HEK293 (cell line): ENCODE data around the gene LRP1.

ENCODE experiments used
- CTCF ChIA-PET: fragments of 350-600 bp; formaldehyde crosslinking; extraction: SDS; loops from one replicate; lab custom pipeline; 2021; ENCODE audit warnings: antibody characterized with exemption; lab: Yijun Ruan, JAX
- POLR2A ChIA-PET: fragments of 300-600 bp; formaldehyde crosslinking; extraction: SDS; loops from one replicate; lab custom pipeline; 2020; ENCODE audit warnings: antibody characterized with exemption, inconsistent platforms; lab: Yijun Ruan, JAX
- H3K27ac ChIP-seq: fragments of 200-500 bp; sonication (Bioruptor generic); 2 replicates; pipeline ENCODE4 v1.5.1; 2014; ENCODE audit warnings: low read depth, low read length, control low read depth, inconsistent platforms; ENCODE audit errors: extremely low read depth
- H3K36me3 ChIP-seq, 2 experiments: fragments of 200-500 bp in 1 of 2; sonication (Bioruptor generic) in 1 of 2; 1 replicate in 1 of 2; 2 replicates in 1 of 2; pipeline ENCODE4 v1.5.1; 2014 to 2017; ENCODE audit warnings: inconsistent platforms in 2 of 2, low read length in 2 of 2; ENCODE audit not compliant: control insufficient read depth in 2 of 2, insufficient read depth in 1 of 2
- H3K4me1 ChIP-seq: fragments of 200-500 bp; sonication (Bioruptor generic); 2 replicates; pipeline ENCODE4 v1.5.1; 2014; ENCODE audit warnings: mild to moderate bottlenecking, low read length, inconsistent platforms; ENCODE audit not compliant: control insufficient read depth, insufficient read depth
- H3K4me3 ChIP-seq: 2 replicates; pipeline ENCODE4 v1.5.1; 2011; ENCODE audit warnings: low read depth, mild to moderate bottlenecking, control low read depth, low read length, moderate library complexity
- H3K9me3 ChIP-seq: fragments of 200-500 bp; sonication (Bioruptor generic); 2 replicates; pipeline ENCODE4 v1.5.1; 2014; ENCODE audit warnings: low read depth, low read length, inconsistent platforms; ENCODE audit not compliant: control insufficient read depth, insufficient read depth
- BCL6B ChIP-seq: fragments of 450-650 bp; formaldehyde crosslinking; IDR thresholded peaks from 2 replicates; pipeline ENCODE4 v1.5.1; 2017; ENCODE audit warnings: missing biosample characterization, missing genetic modification characterization
- CTCF ChIP-seq: fragments of 450-650 bp; formaldehyde crosslinking; IDR thresholded peaks from 2 replicates; pipeline ENCODE4 v1.5.1; 2016; ENCODE audit warnings: missing biosample characterization, missing genetic modification characterization
- EGR2 ChIP-seq: fragments of 450-650 bp; formaldehyde crosslinking; IDR thresholded peaks from 2 replicates; pipeline ENCODE4 v1.5.1; 2016; ENCODE audit warnings: low read depth, missing biosample characterization, missing genetic modification characterization
- ELK4 ChIP-seq: IDR thresholded peaks from 2 replicates; pipeline ENCODE4 v1.6.1; 2011; ENCODE audit warnings: mild to moderate bottlenecking, low read depth, low read length, borderline replicate concordance
- GLIS1 ChIP-seq: fragments of 450-650 bp; formaldehyde crosslinking; IDR thresholded peaks from 2 replicates; pipeline ENCODE4 v1.5.1; 2016; ENCODE audit warnings: missing biosample characterization, missing genetic modification characterization
- PRDM2 ChIP-seq: fragments of 450-650 bp; formaldehyde crosslinking; IDR thresholded peaks from 2 replicates; pipeline ENCODE4 v1.5.1; 2016; ENCODE audit warnings: missing biosample characterization, missing genetic modification characterization, borderline replicate concordance
- SCRT1 ChIP-seq: fragments of 450-650 bp; formaldehyde crosslinking; IDR thresholded peaks from 2 replicates; pipeline ENCODE4 v1.5.1; 2016; ENCODE audit warnings: missing biosample characterization, missing genetic modification characterization, borderline replicate concordance
- SCRT2 ChIP-seq: fragments of 450-650 bp; formaldehyde crosslinking; IDR thresholded peaks from 2 replicates; pipeline ENCODE4 v1.5.1; 2016; ENCODE audit warnings: missing biosample characterization, missing genetic modification characterization
- SP2 ChIP-seq: fragments of 450-650 bp; formaldehyde crosslinking; IDR thresholded peaks from 2 replicates; pipeline ENCODE4 v1.5.1; 2016; ENCODE audit warnings: missing biosample characterization, missing genetic modification characterization
- YY1 ChIP-seq: fragments of 450-650 bp; formaldehyde crosslinking; IDR thresholded peaks from 2 replicates; pipeline ENCODE4 v1.5.1; 2018; ENCODE audit warnings: missing biosample characterization, missing genetic modification characterization
- ZBTB1 ChIP-seq: fragments of 450-650 bp; formaldehyde crosslinking; IDR thresholded peaks from 2 replicates; pipeline ENCODE4 v1.5.1; 2016; ENCODE audit warnings: missing biosample characterization, missing genetic modification characterization
- ZBTB17 ChIP-seq: fragments of 450-650 bp; formaldehyde crosslinking; IDR thresholded peaks from 2 replicates; pipeline ENCODE4 v1.5.1; 2016; ENCODE audit warnings: missing biosample characterization, missing genetic modification characterization
- ZBTB48 ChIP-seq: fragments of 450-650 bp; formaldehyde crosslinking; IDR thresholded peaks from 2 replicates; pipeline ENCODE4 v1.5.1; 2016; ENCODE audit warnings: missing biosample characterization, missing genetic modification characterization
- ZBTB7A ChIP-seq: fragments of 450-650 bp; formaldehyde crosslinking; IDR thresholded peaks from 2 replicates; pipeline ENCODE4 v1.5.1; 2016; ENCODE audit warnings: low read depth, missing biosample characterization, missing genetic modification characterization
- ZBTB8A ChIP-seq: fragments of 450-650 bp; formaldehyde crosslinking; IDR thresholded peaks from 2 replicates; pipeline ENCODE4 v1.5.1; 2016; ENCODE audit warnings: missing biosample characterization, missing genetic modification characterization
- ZNF169 ChIP-seq: fragments of 450-650 bp; formaldehyde crosslinking; IDR thresholded peaks from 2 replicates; pipeline ENCODE4 v1.5.1; 2016; ENCODE audit warnings: missing biosample characterization, missing genetic modification characterization
- ZNF341 ChIP-seq: fragments of 450-650 bp; formaldehyde crosslinking; IDR thresholded peaks from 2 replicates; pipeline ENCODE4; 2016; ENCODE audit warnings: low read depth, missing biosample characterization, missing genetic modification characterization
- ZNF501 ChIP-seq: fragments of 450-650 bp; formaldehyde crosslinking; IDR thresholded peaks from 2 replicates; pipeline ENCODE4 v1.5.1; 2016; ENCODE audit warnings: missing biosample characterization, missing genetic modification characterization
- ZNF561 ChIP-seq: fragments of 450-650 bp; IDR thresholded peaks from 2 replicates; pipeline ENCODE4 v1.5.1; 2018; ENCODE audit warnings: missing biosample characterization, missing genetic modification characterization, borderline replicate concordance
- ZNF654 ChIP-seq: fragments of 450-650 bp; formaldehyde crosslinking; IDR thresholded peaks from 2 replicates; pipeline ENCODE4 v1.5.1; 2016; ENCODE audit warnings: low read depth, missing biosample characterization, missing genetic modification characterization
- ZNF792 ChIP-seq: fragments of 450-650 bp; formaldehyde crosslinking; IDR thresholded peaks from 2 replicates; pipeline ENCODE4 v1.5.1; 2016; ENCODE audit warnings: missing biosample characterization, missing genetic modification characterization
- ZSCAN5A ChIP-seq: fragments of 450-650 bp; formaldehyde crosslinking; IDR thresholded peaks from 2 replicates; pipeline ENCODE4 v1.5.1; 2016; ENCODE audit warnings: missing biosample characterization, missing genetic modification characterization

LRP1 gene

GRCh38 chr12:57213763-57214397 is 85.6 kb downstream of the LRP1 start:
- Histone ChIP-seq H3K9me3 (no peaks in the 10 kb centered on the region), H3K4me3 (no peak overlapping the region), H3K36me3 (peaks cover 0 to 40% of the 10 kb centered on the region in 2 experiments; a peak in 1 of 3 replicates), H3K4me1 (peaks cover 5% of the 10 kb centered on the region), H3K27ac (no peak overlapping the region)
- POLR2A ChIA-PET = interaction anchor here (0.6 to 2.2 kb wide), 8 partner anchors 14 to 1302 kb away, joined by 3 to 17 read pairs (median 4); partner anchors contain the start of gene SHMT2
- CTCF ChIA-PET = interaction anchor here (0.6 to 8.8 kb wide), 42 partner anchors 9 to 1280 kb away, joined by 3 to 628 read pairs (median 4); partner anchors contain the start of genes GLI1, INHBE, LRP1 and SHMT2
- peak; percentile 40; the same call in 1 of the 2 replicates for TF ChIP-seq SP2 (tag by site-specific recombination)
- TF ChIP-seq ZBTB1 = no peak
- TF ChIP-seq ZSCAN5A = no peak
- no peak; the same call in 1 of the 2 replicates for TF ChIP-seq ZBTB17 (tag by site-specific recombination)
- 0 out of 2 replicates have a peak, but pooled peaks have one; percentile 0 for TF ChIP-seq ZNF501 (tag by site-specific recombination)
- no peak for TF ChIP-seq ZNF792 (tag by site-specific recombination)
- peak; percentile 35 for TF ChIP-seq GLIS1 (tag by site-specific recombination)
- TF ChIP-seq SCRT1 (tag by site-specific recombination) = peak; percentile 97
- TF ChIP-seq ELK4 = no peak
- peak; percentile 92 for TF ChIP-seq ZBTB48 (tag by site-specific recombination)
- peak; percentile 86 for TF ChIP-seq SCRT2 (tag by site-specific recombination)
- no peak for TF ChIP-seq ZNF169 (tag by site-specific recombination)
- TF ChIP-seq YY1 (tag by site-specific recombination) = no peak
- TF ChIP-seq ZBTB8A (tag by site-specific recombination) = peak; percentile 91; the same call in 1 of the 2 replicates
- TF ChIP-seq ZBTB7A (tag by site-specific recombination) = no peak
- peak; percentile 79 for TF ChIP-seq ZNF341 (tag by site-specific recombination)

- ChIA-PET CTCF (interaction anchor here (0.6 to 8.8 kb wide), 41 partner anchors 8 to 1279 kb away, joined by 3 to 628 read pairs (median 4); partner anchors contain the start of genes GLI1, INHBE, LRP1 and SHMT2), POLR2A (interaction anchor here (0.6 to 2.2 kb wide), 5 partner anchors 16 to 534 kb away, joined by 3 to 17 read pairs (median 5); partner anchors contain the start of gene SHMT2)
- peaks cover 5% of the 10 kb centered on the region for H3K4me1 ChIP-seq
- peaks cover 0 to 35% of the 10 kb centered on the region in 2 experiments; a peak in 1 of 3 replicates for H3K36me3 ChIP-seq
- no peak overlapping the region for H3K4me3 ChIP-seq
- no peak overlapping the region for H3K27ac ChIP-seq
- H3K9me3 ChIP-seq = no peaks in the 10 kb centered on the region
- TF ChIP-seq ZNF561 (tag by site-specific recombination) (no peak), ZNF654 (peak; percentile 59), ZBTB8A (tag by site-specific recombination) (peak; percentile 50; the same call in 1 of the 2 replicates), ZBTB17 (tag by site-specific recombination) (peak; percentile 95), ZBTB48 (tag by site-specific recombination) (peak; percentile 10; the same call in 1 of the 2 replicates), PRDM2 (tag by site-specific recombination) (no peak), BCL6B (tag by site-specific recombination) (no peak), EGR2 (peak; percentile 54; the same call in 1 of the 2 replicates), CTCF (peak; percentile 86)
These were observed 86.1 kb downstream of the LRP1 start for GRCh38 chr12:57214398-57214781.
